Prostate gland (tissue), 2 donors: ENCODE results near the gene ZNF565. TPM values are rescaled to one million over a fixed set of nuclear protein-coding genes. Genes with fewer than 3 reads are reported as not detected.

Experiments used
- DNase-seq: peaks from one replicate; pipeline ENCODE4 v3.0.0-alpha.2; 2019; ENCODE audit warnings: low spot score
- H3K27ac ChIP-seq, 2 donors: fragments of 200-600 bp; sonication (generic); 2 replicates each; pipeline ENCODE4 v1.5.1; 2017 to 2019
- H3K27me3 ChIP-seq: fragments of 200-600 bp; sonication (generic); replicated peaks from 2 replicates; pipeline ENCODE4 v1.5.1; 2019; ENCODE audit not compliant: insufficient read depth
- H3K36me3 ChIP-seq, 2 donors: fragments of 200-600 bp; sonication (generic); 1 replicate in 1 of 2; 2 replicates in 1 of 2; pipeline versions ENCODE4 v1.5.1 to v1.8.1; 2017 to 2019
- H3K4me1 ChIP-seq: fragments of 200-600 bp; sonication (generic); replicated peaks from 2 replicates; pipeline ENCODE4 v1.5.1; 2019
- H3K4me3 ChIP-seq, 2 donors: fragments of 200-600 bp; sonication (generic); 2 replicates each; pipeline ENCODE4 v1.5.1; 2017 to 2019
- H3K9me3 ChIP-seq: fragments of 200-600 bp; sonication (generic); 2 replicates; pipeline ENCODE4 v1.5.1; 2017
- CTCF ChIP-seq, 4 experiments: fragments of 200-600 bp in 2 of 4; fragments of 450-650 bp in 2 of 4; sonication (generic) in 2 of 4; IDR thresholded peaks; 1 replicate in 3 of 4; 2 replicates in 1 of 4; pipeline ENCODE4 v1.5.1; 2016 to 2019; ENCODE audit warnings: antibody characterized with exemption in 4 of 4, mild to moderate bottlenecking in 2 of 4, moderate library complexity in 2 of 4
- POLR2A ChIP-seq: fragments of 450-650 bp; IDR thresholded peaks from one replicate; pipeline ENCODE4 v1.6.1; 2016; ENCODE audit warnings: antibody characterized with exemption, mild to moderate bottlenecking
- POLR2AphosphoS5 ChIP-seq: sonication (generic); formaldehyde crosslinking; IDR thresholded peaks from one replicate; pipeline ENCODE4 v1.6.1; 2017; ENCODE audit warnings: antibody characterized with exemption
- WGBS: methylation state at CpG from one replicate; pipeline ENCODE4 v1.1.5; 2018; 5-methylcytosine and 5-hydroxymethylcytosine counted together
- intact Hi-C: fragments of 100-400 bp; cut with DNase I; formaldehyde crosslinking; loops from one replicate; pipeline ENCODE4 v1.14.2; 2022
- total RNA-seq, 2 donors: library from RNA; depleted of rRNA; stranded (reverse); fragments of >200 nt; gene quantifications; one replicate each; pipeline ENCODE4 v1.1.0, GENCODE V29; 2016

The ZNF565 gene
- total RNA-seq, result 1 to 10 TPM; 3.6 to 6.4 TPM

DNA sequence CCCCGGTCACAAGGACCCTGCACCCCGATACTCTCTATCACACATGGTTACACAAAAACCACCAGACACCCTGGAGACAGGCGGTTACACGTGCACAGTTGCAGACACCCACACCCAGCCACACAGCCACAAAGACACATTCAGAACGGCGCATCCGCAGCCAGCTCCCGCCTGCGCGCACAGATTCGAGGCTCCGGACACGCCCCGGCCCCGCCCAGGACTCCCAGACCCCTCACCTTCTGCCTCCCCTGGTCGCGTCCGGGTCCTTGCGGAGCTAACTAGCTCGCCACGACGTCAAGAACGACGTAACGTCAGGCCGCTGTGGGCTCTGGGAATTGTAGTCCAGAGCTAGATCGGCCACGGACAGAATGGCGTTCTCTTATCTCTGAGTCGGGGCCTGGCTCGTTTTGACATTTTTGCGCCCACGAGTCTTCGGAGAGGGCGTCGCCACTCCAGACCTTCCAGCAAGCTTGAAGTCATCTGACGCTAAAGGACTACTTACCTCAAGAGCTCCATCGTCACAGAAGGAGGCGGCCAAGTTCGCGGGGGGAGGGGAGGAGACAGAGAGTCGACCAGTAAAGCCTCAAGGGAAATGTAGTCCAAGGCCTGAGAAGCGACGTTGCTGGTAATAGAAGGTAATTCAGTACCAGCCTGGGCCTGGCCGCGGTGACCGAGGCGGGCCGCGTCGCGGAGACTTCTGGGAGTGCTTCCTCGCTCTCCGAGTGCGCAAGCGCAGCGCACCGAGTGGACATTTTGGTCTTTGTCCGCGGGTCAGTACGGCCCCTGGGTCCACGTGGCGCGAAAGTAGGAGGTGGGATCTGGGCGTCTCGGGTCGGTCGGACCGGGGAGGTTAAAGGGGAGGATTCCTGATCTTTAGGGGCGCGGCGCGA, at the start of gene ZNF565, which contains the start of gene ZNF146:
ZNF565 (minus strand) TSS at position 280 of the 890 bp plus-strand sequence. CDS start 12,680 bp downstream, outside the sequence.
ZNF146 (plus strand) TSS at position 721 of the 890 bp plus-strand sequence. CDS start 21,335 bp downstream, outside the sequence.
- no peaks in the 10 kb centered on the region for H3K36me3 ChIP-seq
- TF ChIP-seq POLR2A (peak; percentile 68), POLR2AphosphoS5 (peak; percentile 92), CTCF (IDR thresholded peaks at IDR 0.05) (peak in 2 of 4 experiments; percentile 44 to 51)
- DNase-seq, result peak; percentile 97
- H3K9me3 ChIP-seq, result no peaks in the 10 kb centered on the region
- WGBS, result under 1% methylated on average over 73 of the region's 73 CpGs
- H3K27ac ChIP-seq, result peak within 1 kb of the TSS; percentile 98
- H3K4me3 ChIP-seq, result peak within 1 kb of the TSS; percentile 82 to 84
- intact Hi-C loops, result loop anchor here (10.0 kb wide), 1 partner anchor 470 kb away; the partner anchor contains the start of genes IGFLR1, LIN37, PSENEN and U2AF1L4
- no peaks in the 10 kb centered on the region for H3K4me1 ChIP-seq
- H3K27me3 ChIP-seq, result no peaks in the 10 kb centered on the region

- Histone ChIP-seq H3K27me3 (no peaks in the 10 kb centered on the region), H3K9me3 (no peaks in the 10 kb centered on the region), H3K36me3 (no peaks in the 10 kb centered on the region), H3K27ac (no peak overlapping the region), H3K4me3 (no peak overlapping the region), H3K4me1 (no peaks in the 10 kb centered on the region)
- no peak for TF ChIP-seq CTCF (IDR thresholded peaks at IDR 0.05)
- no peak for TF ChIP-seq POLR2AphosphoS5
- no peak for TF ChIP-seq POLR2A
- intact Hi-C loops, result no loop called here
- 96% methylated on average over 20 of the region's 20 CpGs for WGBS
- DNase-seq, result no peak
Measured at GRCh38 chr19:36259211-36259610, 44.7 kb upstream of the ZNF565 start.

DNA sequence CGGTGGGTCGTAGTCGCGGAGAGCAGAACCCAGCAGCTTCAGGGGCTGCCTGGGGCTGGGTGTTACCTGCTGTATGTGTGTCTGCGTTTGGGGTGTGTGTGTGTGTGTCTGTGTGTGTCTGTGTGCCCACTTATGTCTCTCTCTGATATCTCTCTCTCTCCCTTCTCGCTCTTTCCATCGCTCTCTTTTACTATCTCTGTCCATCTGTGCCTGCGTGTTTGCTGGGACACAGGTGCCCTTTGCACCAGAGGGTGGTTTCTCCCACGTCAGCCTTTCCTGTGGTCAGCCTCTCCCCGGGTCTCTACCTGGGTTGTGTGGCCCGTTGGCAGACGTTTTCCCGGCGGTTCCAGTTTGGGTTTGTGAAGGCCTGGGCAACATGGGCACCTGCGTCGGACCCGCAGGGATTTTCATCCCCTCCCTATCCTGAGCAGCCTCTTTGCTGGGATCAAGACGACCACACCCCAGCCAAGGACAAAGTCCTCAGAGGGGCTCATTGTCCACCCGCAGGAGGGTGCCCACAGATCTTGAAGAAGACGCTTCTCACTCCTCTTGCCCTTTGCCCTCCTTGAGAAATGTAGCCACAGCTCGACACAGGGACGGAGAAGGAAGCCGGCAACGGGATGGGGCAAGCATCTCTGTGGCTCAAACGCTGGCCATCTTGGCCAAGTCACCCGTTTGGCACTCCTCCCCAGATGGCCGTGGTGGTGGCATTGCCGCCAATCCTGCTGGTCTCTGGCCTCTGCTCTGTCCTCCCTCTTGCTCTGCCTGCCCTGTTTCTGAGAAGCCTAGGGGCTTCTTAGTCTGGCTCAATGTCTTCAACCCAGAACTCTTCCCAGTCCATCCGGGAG, 43.8 kb upstream of the ZNF565 start:
- H3K27me3 ChIP-seq, result no peaks in the 10 kb centered on the region
- no peaks in the 10 kb centered on the region for H3K4me1 ChIP-seq
- no peaks in the 10 kb centered on the region for H3K36me3 ChIP-seq
- WGBS, result 88% methylated on average over 29 of the region's 29 CpGs
- intact Hi-C loops, result no loop called here
- H3K9me3 ChIP-seq, result no peaks in the 10 kb centered on the region
- H3K4me3 ChIP-seq, result peak overlapping the region in 1 of 2 donors; percentile 32
- TF ChIP-seq CTCF (IDR thresholded peaks at IDR 0.05) (no peak), POLR2AphosphoS5 (no peak), POLR2A (no peak)
- DNase-seq, result no peak
- H3K27ac ChIP-seq, result no peak overlapping the region

DNA sequence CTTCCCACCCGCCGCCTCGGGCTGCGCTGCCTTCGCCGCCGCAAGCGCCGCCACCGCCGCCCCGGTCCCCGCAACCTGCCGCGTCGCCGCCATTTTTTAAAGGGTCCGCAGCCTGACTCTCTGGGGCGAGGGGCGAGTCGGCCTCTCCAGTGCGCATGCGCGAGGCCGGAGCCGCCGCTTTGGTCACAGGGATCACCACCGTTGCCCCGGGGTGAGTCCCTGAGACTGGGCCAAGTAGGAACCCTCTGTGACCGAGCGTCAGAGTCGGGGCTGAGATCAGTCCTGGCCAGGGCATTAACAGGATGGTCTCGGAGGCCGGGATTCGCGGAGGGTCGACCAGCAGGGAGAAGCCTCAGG, 43.0 kb upstream of the ZNF565 start:
- Histone ChIP-seq H3K4me3 (peak overlapping the region; percentile 32 to 34), H3K36me3 (no peaks in the 10 kb centered on the region), H3K9me3 (no peaks in the 10 kb centered on the region), H3K27ac (no peak overlapping the region), H3K4me1 (no peaks in the 10 kb centered on the region), H3K27me3 (no peaks in the 10 kb centered on the region)
- no peak for TF ChIP-seq POLR2A
- no peak for TF ChIP-seq CTCF (IDR thresholded peaks at IDR 0.05)
- no peak for TF ChIP-seq POLR2AphosphoS5
- 22% methylated on average over 16 of the region's 37 CpGs for WGBS
- DNase-seq, result no peak
- intact Hi-C loops, result no loop called here
